HEK293T (cell line): ENCODE measurements around the gene FOCAD.

Experiments
- ARNT ChIP-seq: fragments of 450-650 bp; IDR thresholded peaks from 2 replicates; pipeline ENCODE4 v1.6.1; 2017; ENCODE audit warnings: mild to moderate bottlenecking
- FOXA1 ChIP-seq: fragments of 450-650 bp; IDR thresholded peaks from 2 replicates; pipeline ENCODE4 v1.6.1; 2016; ENCODE audit warnings: mild to moderate bottlenecking
- FOXK2 ChIP-seq: fragments of 450-650 bp; IDR thresholded peaks from 2 replicates; pipeline ENCODE4 v1.6.1; 2016; ENCODE audit warnings: mild to moderate bottlenecking
- FOXM1 ChIP-seq: fragments of 450-650 bp; IDR thresholded peaks from 2 replicates; pipeline ENCODE4 v1.6.1; 2017; ENCODE audit warnings: mild to moderate bottlenecking, borderline replicate concordance
- HDGF ChIP-seq: fragments of 450-650 bp; IDR thresholded peaks from 2 replicates; pipeline ENCODE4 v1.6.1; 2017; ENCODE audit warnings: antibody characterized with exemption, borderline replicate concordance
- NFRKB ChIP-seq: fragments of 450-650 bp; IDR thresholded peaks from 2 replicates; pipeline ENCODE4 v1.6.1; 2016; ENCODE audit warnings: mild to moderate bottlenecking, moderate library complexity

DNA sequence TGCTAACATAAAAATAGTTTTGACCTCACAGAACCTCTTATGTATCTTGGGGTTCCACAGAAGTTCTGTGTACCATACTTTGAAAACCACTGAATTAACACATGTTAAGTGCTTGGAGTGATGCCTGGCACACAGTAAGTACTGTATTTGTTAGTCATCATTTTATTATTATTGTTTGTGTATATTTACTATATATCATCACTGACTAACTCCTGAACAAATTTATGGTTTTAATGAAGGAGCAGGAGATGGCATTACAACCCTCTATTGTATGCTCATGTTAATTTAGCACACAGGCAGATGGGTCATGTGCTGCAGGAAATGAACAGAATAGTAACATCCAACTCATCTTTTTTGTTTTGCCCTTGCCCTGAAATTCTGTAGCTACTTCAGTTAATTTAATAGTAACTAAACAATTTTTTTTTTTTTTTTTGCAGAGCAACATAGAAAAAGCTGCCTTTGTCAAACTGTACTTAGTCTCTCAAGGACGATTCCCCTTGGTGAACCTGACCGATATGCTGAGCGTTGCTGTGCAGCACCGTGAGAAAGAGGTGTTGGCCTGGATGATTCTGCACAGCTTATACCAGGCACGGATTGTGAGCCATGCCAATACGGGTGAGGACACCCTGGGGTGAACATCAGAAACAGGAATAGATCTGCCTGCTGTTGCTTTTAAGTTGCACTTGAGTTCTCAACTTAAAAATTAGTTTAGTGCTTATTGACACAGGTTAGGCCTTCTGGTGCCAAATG, 302.0 kb downstream of the FOCAD start:
- TF ChIP-seq HDGF (no peak), FOXM1 (no peak), FOXA1 (no peak), ARNT (no peak), NFRKB (no peak), FOXK2 (no peak)
